Liver (tissue), 9 donors: ENCODE data around the gene GRID1. TPM values are rescaled to one million over a fixed set of nuclear protein-coding genes. Genes with fewer than 3 reads are reported as not detected.
A peak's percentile ranks its signal among the peaks of the same experiment; 100 is the strongest.

Source experiments
- DNase-seq: peaks from one replicate; pipeline ENCODE4 v3.0.0-alpha.2; 2017; ENCODE audit warnings: low spot score
- H3K27ac ChIP-seq, 2 donors: one replicate each; pipeline ENCODE4 v1.7.0; 2013; ENCODE audit warnings: inconsistent platforms in 2 of 2, low read length in 2 of 2, control low read depth in 1 of 2, low read depth in 1 of 2, mild to moderate bottlenecking in 1 of 2
- H3K27me3 ChIP-seq, 4 donors: one replicate each; pipeline versions ENCODE4 v1.6.1 to v1.7.0; 2013; ENCODE audit warnings: low read length in 3 of 4, inconsistent platforms in 1 of 4, mild to moderate bottlenecking in 1 of 4, moderate library complexity in 1 of 4; ENCODE audit not compliant: control insufficient read depth in 4 of 4, insufficient read depth in 4 of 4
- H3K36me3 ChIP-seq, 4 donors: one replicate each; pipeline versions ENCODE4 v1.6.1 to v1.7.0; 2013; ENCODE audit warnings: low read length in 3 of 4, mild to moderate bottlenecking in 3 of 4, low read depth in 1 of 4, moderate library complexity in 1 of 4; ENCODE audit not compliant: control insufficient read depth in 4 of 4, insufficient read depth in 3 of 4
- H3K4me1 ChIP-seq, 4 donors: one replicate each; pipeline versions ENCODE4 v1.6.1 to v1.7.0; 2013; ENCODE audit warnings: low read length in 3 of 4, mild to moderate bottlenecking in 3 of 4, moderate library complexity in 1 of 4; ENCODE audit not compliant: control insufficient read depth in 4 of 4, insufficient read depth in 4 of 4
- H3K4me3 ChIP-seq, 3 donors: one replicate each; pipeline versions ENCODE4 v1.6.1 to v1.7.0; 2013; ENCODE audit warnings: low read length in 3 of 3, control low read depth in 1 of 3, low read depth in 1 of 3, mild to moderate bottlenecking in 1 of 3
- H3K9ac ChIP-seq, 2 donors: one replicate each; pipeline ENCODE4 v1.7.0; 2013; ENCODE audit warnings: low read length in 2 of 2, mild to moderate bottlenecking in 2 of 2, moderate library complexity in 2 of 2, control low read depth in 1 of 2, low read depth in 1 of 2
- H3K9me3 ChIP-seq, 4 donors: one replicate each; pipeline versions ENCODE4 v1.6.1 to v1.7.0; 2013; ENCODE audit warnings: low read length in 3 of 4; ENCODE audit not compliant: control insufficient read depth in 4 of 4
- ATF3 ChIP-seq: IDR thresholded peaks from 2 replicates; pipeline ENCODE4 v1.6.1; 2016; ENCODE audit warnings: antibody characterized with exemption
- CTCF ChIP-seq: fragments of 150-350 bp; IDR thresholded peaks from 2 replicates; pipeline ENCODE4 v1.5.1; 2017; ENCODE audit warnings: improper control_type of control experiment, low read depth, low read length; ENCODE audit not compliant: missing input control
- EGR1 ChIP-seq, 2 donors: IDR thresholded peaks; 2 replicates each; pipeline ENCODE4 v1.6.1; 2016 to 2018; ENCODE audit warnings: antibody characterized with exemption in 2 of 2, low read depth in 2 of 2
- FOXA1 ChIP-seq: IDR thresholded peaks from 2 replicates; pipeline ENCODE4 v1.6.1; 2016; ENCODE audit warnings: antibody characterized with exemption
- FOXA2 ChIP-seq: IDR thresholded peaks from 2 replicates; pipeline ENCODE4 v1.6.1; 2016; ENCODE audit warnings: antibody characterized with exemption
- HNF4A ChIP-seq, 2 donors: conservative IDR thresholded peaks; 2 replicates each; pipeline ENCODE4 v1.6.1; 2016; ENCODE audit warnings: antibody characterized with exemption in 2 of 2, mild to moderate bottlenecking in 2 of 2
- HNF4G ChIP-seq: IDR thresholded peaks from 2 replicates; pipeline ENCODE4 v1.6.1; 2016; ENCODE audit warnings: antibody characterized with exemption
- JUND ChIP-seq, 2 donors: IDR thresholded peaks; 2 replicates each; pipeline ENCODE4 v1.6.1; 2016; ENCODE audit warnings: antibody characterized with exemption in 2 of 2
- MAX ChIP-seq: IDR thresholded peaks from 2 replicates; pipeline ENCODE4 v1.6.1; 2016; ENCODE audit warnings: antibody characterized with exemption
- NR2F2 ChIP-seq: IDR thresholded peaks from 2 replicates; pipeline ENCODE4 v1.6.1; 2016; ENCODE audit warnings: antibody characterized with exemption
- RAD21 ChIP-seq, 2 donors: IDR thresholded peaks; 2 replicates each; pipeline ENCODE4 v1.6.1; 2016; ENCODE audit warnings: antibody characterized with exemption in 2 of 2, mild to moderate bottlenecking in 2 of 2
- REST ChIP-seq: IDR thresholded peaks from 2 replicates; pipeline ENCODE4 v1.6.1; 2016; ENCODE audit warnings: antibody characterized with exemption, mild to moderate bottlenecking
- RXRA ChIP-seq, 2 donors: IDR thresholded peaks; 2 replicates each; pipeline ENCODE4 v1.6.1; 2017 to 2018; ENCODE audit warnings: antibody characterized with exemption in 2 of 2, mild to moderate bottlenecking in 1 of 2
- SP1 ChIP-seq: IDR thresholded peaks from 2 replicates; pipeline ENCODE4 v1.6.1; 2018; ENCODE audit warnings: antibody characterized with exemption, mild to moderate bottlenecking
- TAF1 ChIP-seq: conservative IDR thresholded peaks from 2 replicates; pipeline ENCODE4 v1.6.1; 2016; ENCODE audit warnings: antibody characterized with exemption, mild to moderate bottlenecking
- YY1 ChIP-seq: IDR thresholded peaks from 2 replicates; pipeline ENCODE4 v1.6.1; 2016; ENCODE audit warnings: antibody characterized with exemption, mild to moderate bottlenecking
- ZBTB33 ChIP-seq: IDR thresholded peaks from 2 replicates; pipeline ENCODE4 v1.6.1; 2016; ENCODE audit warnings: antibody characterized with exemption
- WGBS: extraction: QIAGEN DNeasy Blood & Tissue Kit; methylation state at CpG from one replicate; pipeline ENCODE4 v1.1.7; 2013; 5-methylcytosine and 5-hydroxymethylcytosine counted together
- polyA plus RNA-seq, 2 donors: library from polyadenylated mRNA; stranded (reverse) in 1 of 2; unstranded in 1 of 2; fragments of 200-250 nt in 1 of 2; fragments of >200 nt in 1 of 2; fragmentation: Nextera tagmentation in 1 of 2; extraction: Ambion mirVana in 1 of 2; gene quantifications; one replicate each; pipeline versions ENCODE4 v1.2.1 to v1.2.3, GENCODE V29; 2013 to 2015
- total RNA-seq, 2 donors: library from RNA; depleted of rRNA; stranded (reverse); fragments of >200 nt; gene quantifications; one replicate each; pipeline ENCODE4 v1.2.3, GENCODE V29; 2014
- donor health status: healthy.
- donor health status: healthy.
- donor health status: healthy.
- donor health status: healthy.
- donor health status: healthy.

The GRID1 gene
- total and polyA plus RNA-seq, 4 donors, result 0.09 to 0.17 (median 0.14) TPM; not detected in 1

GRCh38 chr10:86399514-86399878 lies 32.9 kb upstream of the GRID1 start:
- Histone ChIP-seq H3K27ac (peak overlapping the region; percentile 81 to 87), H3K27me3 (no peaks in the 10 kb centered on the region), H3K4me3 (no peak overlapping the region), H3K9ac (peak overlapping the region in 1 of 2 donors; percentile 29), H3K36me3 (no peaks in the 10 kb centered on the region), H3K9me3 (no peaks in the 10 kb centered on the region), H3K4me1 (peaks cover 2 to 30% (median 19%) of the 10 kb centered on the region in 4 donors)
- 39% methylated on average over 9 of the region's 9 CpGs for WGBS
- TF ChIP-seq FOXA2 (no peak), RXRA (IDR thresholded peaks at IDR 0.05) (no peak), ATF3 (no peak), NR2F2 (no peak), FOXA1 (no peak), HNF4G (no peak), JUND (IDR thresholded peaks at IDR 0.05) (no peak), YY1 (no peak), REST (no peak), CTCF (no peak), EGR1 (IDR thresholded peaks at IDR 0.05; ENCODE audit: low read depth in 2 of 2) (no peak), RAD21 (IDR thresholded peaks at IDR 0.05) (no peak), SP1 (no peak), TAF1 (no peak), ZBTB33 (no peak), HNF4A (conservative IDR thresholded peaks at IDR 0.05) (no peak), MAX (no peak)
- DNase-seq, result no peak

- no peak overlapping the region for H3K27ac ChIP-seq
- H3K4me1 ChIP-seq, result peaks cover under 1 to 23% (median 9%) of the 10 kb centered on the region in 4 donors
- 78% methylated on average over 7 of the region's 7 CpGs for WGBS
- H3K36me3 ChIP-seq, result no peaks in the 10 kb centered on the region
- no peaks in the 10 kb centered on the region for H3K27me3 ChIP-seq
- no peak overlapping the region for H3K9ac ChIP-seq
- TF ChIP-seq HNF4G (no peak), ATF3 (no peak), SP1 (no peak), YY1 (no peak), ZBTB33 (no peak), RAD21 (IDR thresholded peaks at IDR 0.05) (no peak), RXRA (IDR thresholded peaks at IDR 0.05) (no peak), JUND (IDR thresholded peaks at IDR 0.05) (no peak), FOXA1 (no peak), EGR1 (IDR thresholded peaks at IDR 0.05; ENCODE audit: low read depth in 2 of 2) (no peak), MAX (no peak), NR2F2 (no peak), REST (no peak), FOXA2 (no peak), HNF4A (conservative IDR thresholded peaks at IDR 0.05) (no peak)
- H3K4me3 ChIP-seq, result no peak overlapping the region
- DNase-seq, result no peak
- no peaks in the 10 kb centered on the region for H3K9me3 ChIP-seq
Measured at GRCh38 chr10:86397120-86397519, 30.5 kb upstream of the GRID1 start.
